HepG2 (cell line): Measurements from ENCODE around the gene FOXR2.

ENCODE experiments used
- ARID5B ChIP-seq: IDR thresholded peaks from 2 replicates; pipeline ENCODE4 v1.4.0; 2020; ENCODE audit warnings: mild to moderate bottlenecking, missing genetic modification reagents
- GABPA ChIP-seq, 2 experiments: IDR thresholded peaks; 2 replicates each; pipeline ENCODE4 v1.6.1; 2011 to 2016; ENCODE audit warnings: low read depth in 2 of 2, low read length in 1 of 2, missing biosample characterization in 1 of 2, missing genetic modification characterization in 1 of 2
- GPN1 ChIP-seq: sonication (generic); formaldehyde crosslinking; IDR thresholded peaks from 2 replicates; pipeline ENCODE4 v1.5.1; 2020; ENCODE audit warnings: missing genetic modification reagents, borderline replicate concordance
- POLR2AphosphoS5 ChIP-seq: IDR thresholded peaks from 2 replicates; pipeline ENCODE4 v1.6.1; 2012; ENCODE audit warnings: low read depth, low read length
- RFXAP ChIP-seq: sonication (generic); formaldehyde crosslinking; IDR thresholded peaks from 2 replicates; pipeline ENCODE4 v1.4.0; 2020; ENCODE audit warnings: missing genetic modification reagents, borderline replicate concordance
- TAF1 ChIP-seq: sonication (generic); formaldehyde crosslinking; IDR thresholded peaks from 2 replicates; pipeline ENCODE4 v1.4.0; 2020; ENCODE audit warnings: missing genetic modification reagents
- ZKSCAN1 ChIP-seq: fragments of 150-350 bp; IDR thresholded peaks from 2 replicates; pipeline ENCODE4 v1.6.1; 2014; ENCODE audit warnings: low read length
- ZNF275 ChIP-seq: sonication (generic); formaldehyde crosslinking; IDR thresholded peaks from 2 replicates; pipeline ENCODE4 v1.8.0; 2022; ENCODE audit warnings: missing genetic modification reagents, mild to moderate bottlenecking, inconsistent platforms, borderline replicate concordance
- ZNF644 ChIP-seq: IDR thresholded peaks from 2 replicates; pipeline ENCODE4 v1.6.1; 2016; ENCODE audit warnings: low read depth

GRCh38 chrX:55579115-55579514 is 44.1 kb upstream of the FOXR2 start:
- TF ChIP-seq POLR2AphosphoS5 (no peak), GPN1 (CRISPR knock-in tag) (no peak), ZNF275 (CRISPR knock-in tag) (no peak), TAF1 (CRISPR knock-in tag) (no peak), ZKSCAN1 (no peak), ARID5B (CRISPR knock-in tag) (no peak), RFXAP (CRISPR knock-in tag) (no peak), GABPA (IDR thresholded peaks at IDR 0.05; ENCODE audit: low read depth, low read length) (no peak), GABPA (CRISPR knock-in tag; IDR thresholded peaks at IDR 0.05; ENCODE audit: low read depth) (no peak), ZNF644 (CRISPR knock-in tag) (no peak)
